ENCODE data around the gene CCDC27.

- TF ChIP-seq, protein P1, sequence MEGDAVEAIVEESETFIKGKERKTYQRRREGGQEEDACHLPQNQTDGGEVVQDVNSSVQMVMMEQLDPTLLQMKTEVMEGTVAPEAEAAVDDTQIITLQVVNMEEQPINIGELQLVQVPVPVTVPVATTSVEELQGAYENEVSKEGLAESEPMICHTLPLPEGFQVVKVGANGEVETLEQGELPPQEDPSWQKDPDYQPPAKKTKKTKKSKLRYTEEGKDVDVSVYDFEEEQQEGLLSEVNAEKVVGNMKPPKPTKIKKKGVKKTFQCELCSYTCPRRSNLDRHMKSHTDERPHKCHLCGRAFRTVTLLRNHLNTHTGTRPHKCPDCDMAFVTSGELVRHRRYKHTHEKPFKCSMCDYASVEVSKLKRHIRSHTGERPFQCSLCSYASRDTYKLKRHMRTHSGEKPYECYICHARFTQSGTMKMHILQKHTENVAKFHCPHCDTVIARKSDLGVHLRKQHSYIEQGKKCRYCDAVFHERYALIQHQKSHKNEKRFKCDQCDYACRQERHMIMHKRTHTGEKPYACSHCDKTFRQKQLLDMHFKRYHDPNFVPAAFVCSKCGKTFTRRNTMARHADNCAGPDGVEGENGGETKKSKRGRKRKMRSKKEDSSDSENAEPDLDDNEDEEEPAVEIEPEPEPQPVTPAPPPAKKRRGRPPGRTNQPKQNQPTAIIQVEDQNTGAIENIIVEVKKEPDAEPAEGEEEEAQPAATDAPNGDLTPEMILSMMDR (IDR thresholded peaks at IDR 0.05) = peak; percentile 67
- no peak for TF ChIP-seq EZH2 (IDR thresholded peaks at IDR 0.05)
These were observed 25.0 kb upstream of the CCDC27 start for GRCh38 chr1:3727042-3727824.

Data from neural progenitor cell (in vitro differentiated cells).